HepG2 (cell line): ENCODE measurements around the gene SPNS3. TPM values are rescaled to one million over a fixed set of nuclear protein-coding genes. Genes with fewer than 3 reads are reported as not detected.

Experiments used
- polyA plus RNA-seq, 8 experiments: library from polyadenylated mRNA; depleted of rRNA in 3 of 8; stranded (reverse) in 7 of 8; unstranded in 1 of 8; fragments of >200 nt; fragmentation: Illumina TruSeq in 4 of 8; extraction: Trizol in 4 of 8; gene quantifications; 2 replicates each; pipeline versions ENCODE4 v1.2.1 to v1.2.3, GENCODE V29; 2011 to 2016; ENCODE audit warnings: low read depth in 4 of 8, missing spikeins in 1 of 8, mixed read lengths in 1 of 8; ENCODE audit not compliant: insufficient read depth in 1 of 8
- total RNA-seq, 5 experiments: library from RNA; depleted of rRNA; stranded (reverse); fragments of >200 nt; fragmentation: Illumina TruSeq; extraction: Trizol; gene quantifications; 2 replicates each; pipeline ENCODE4 v1.2.3, GENCODE V29; 2016; ENCODE audit warnings: low read depth in 1 of 5

SPNS3 gene
- total and polyA plus RNA-seq, 2 of the 13 experiments (the other 11 are each of a cell fraction or from before 2014, with no cell fraction given) = not detected

Other genes with a start within 250 kb of the SPNS3 start
- 16.8 and 36.8 TPM in 2 replicates for gene ANKFY1, start 170.0 kb upstream of the SPNS3 start, total RNA-seq (2016; rRNA removed; fragmentation: Illumina TruSeq; extraction: Trizol)
- gene ANKFY1, start 170.0 kb upstream of the SPNS3 start, polyA plus RNA-seq (2011; rRNA removed) = 11.9 and 12.7 TPM in 2 replicates
- 42.6 and 49.8 TPM in 2 replicates for gene UBE2G1, start 67.3 kb upstream of the SPNS3 start, total RNA-seq (2016; rRNA removed; fragmentation: Illumina TruSeq; extraction: Trizol)
- 23.8 and 27.9 TPM in 2 replicates for gene UBE2G1, start 67.3 kb upstream of the SPNS3 start, polyA plus RNA-seq (2011; rRNA removed)
- gene SPNS2, start 64.9 kb downstream of the SPNS3 start, total RNA-seq (2016; rRNA removed; fragmentation: Illumina TruSeq; extraction: Trizol) = not detected in 2 replicates
- gene SPNS2, start 64.9 kb downstream of the SPNS3 start, polyA plus RNA-seq (2011; rRNA removed) = 0.01 and 0.03 TPM in 2 replicates
- gene MYBBP1A, start 121.4 kb downstream of the SPNS3 start, total RNA-seq (2016; rRNA removed; fragmentation: Illumina TruSeq; extraction: Trizol) = 40.4 and 54.8 TPM in 2 replicates
- gene MYBBP1A, start 121.4 kb downstream of the SPNS3 start, polyA plus RNA-seq (2011; rRNA removed) = 18.6 and 28.4 TPM in 2 replicates
- gene GGT6, start 126.6 kb downstream of the SPNS3 start, total RNA-seq (2016; rRNA removed; fragmentation: Illumina TruSeq; extraction: Trizol) = 0.70 and 0.80 TPM in 2 replicates
- 0.14 and 0.16 TPM in 2 replicates for gene GGT6, start 126.6 kb downstream of the SPNS3 start, polyA plus RNA-seq (2011; rRNA removed)
- gene SMTNL2, start 150.6 kb downstream of the SPNS3 start, total RNA-seq (2016; rRNA removed; fragmentation: Illumina TruSeq; extraction: Trizol) = 5.1 and 5.8 TPM in 2 replicates
- gene SMTNL2, start 150.6 kb downstream of the SPNS3 start, polyA plus RNA-seq (2011; rRNA removed) = 0.41 and 1.1 TPM in 2 replicates
- gene ALOX15, start 207.7 kb downstream of the SPNS3 start, total RNA-seq (2016; rRNA removed; fragmentation: Illumina TruSeq; extraction: Trizol) = 0.04 TPM in 1 of 2 replicates, not detected in the other
- 0.35 TPM in 1 of 2 replicates, not detected in the other for gene ALOX15, start 207.7 kb downstream of the SPNS3 start, polyA plus RNA-seq (2011; rRNA removed)